SK-N-SH treated with all-trans-retinoic acid at 6 μM for 48 hours (cell line): Measurements from ENCODE around the gene GMCL2.
A peak's percentile ranks its signal among the peaks of the same experiment; 100 is the strongest.

Source experiments
- ATAC-seq: fragments of 200-7000 bp; cut with Tn5 transposase; 3 replicates; pipeline ENCODE4 v1.9.1; 2020; ENCODE audit warnings: mild to moderate bottlenecking, moderate library complexity
- ARNTL ChIP-seq: fragments of 450-650 bp; formaldehyde crosslinking; IDR thresholded peaks from 2 replicates; pipeline ENCODE4 v1.5.0; 2020; ENCODE audit warnings: low read depth, mild to moderate bottlenecking, moderate library complexity, borderline replicate concordance
- BACH2 ChIP-seq: fragments of 250-450 bp; sonication (Bioruptor Pico); IDR thresholded peaks from 2 replicates; pipeline ENCODE4 v1.9.0; 2021; ENCODE audit warnings: mild to moderate bottlenecking, borderline replicate concordance
- CSDC2 ChIP-seq: fragments of 250-450 bp; sonication (Bioruptor Pico); IDR thresholded peaks from 2 replicates; pipeline ENCODE4 v1.5.0; 2020; ENCODE audit warnings: mild to moderate bottlenecking, moderate library complexity
- ESRRG ChIP-seq: fragments of 250-450 bp; sonication (Bioruptor Pico); IDR thresholded peaks from 2 replicates; pipeline ENCODE4 v1.6.1; 2021; ENCODE audit warnings: mild to moderate bottlenecking
- GLIS3 ChIP-seq: fragments of 250-450 bp; sonication (Bioruptor Pico); IDR thresholded peaks from 2 replicates; pipeline ENCODE4 v1.5.0; 2020; ENCODE audit warnings: mild to moderate bottlenecking, moderate library complexity
- OSR1 ChIP-seq: fragments of 250-450 bp; sonication (Bioruptor Pico); IDR thresholded peaks from 2 replicates; pipeline ENCODE4 v1.8.0; 2022; ENCODE audit warnings: moderate library complexity, mild to moderate bottlenecking, inconsistent platforms
- PPARA ChIP-seq: fragments of 250-450 bp; sonication (Bioruptor Pico); IDR thresholded peaks from 2 replicates; pipeline ENCODE4 v1.5.0; 2020; ENCODE audit warnings: mild to moderate bottlenecking, borderline replicate concordance
- RARB ChIP-seq: fragments of 250-450 bp; sonication (Bioruptor Pico); IDR thresholded peaks from 2 replicates; pipeline ENCODE4 v1.8.0; 2021; ENCODE audit warnings: mild to moderate bottlenecking, moderate library complexity
- SNAI2 ChIP-seq: fragments of 250-450 bp; sonication (Bioruptor Pico); IDR thresholded peaks from 2 replicates; pipeline ENCODE4 v1.5.0; 2020; ENCODE audit warnings: mild to moderate bottlenecking, moderate library complexity
- TCF4 ChIP-seq: fragments of 250-450 bp; sonication (Bioruptor Pico); IDR thresholded peaks from 2 replicates; pipeline ENCODE4 v1.8.0; 2021; ENCODE audit warnings: mild to moderate bottlenecking, moderate library complexity, borderline replicate concordance
- TOX ChIP-seq: fragments of 250-450 bp; sonication (Bioruptor Pico); IDR thresholded peaks from 2 replicates; pipeline ENCODE4 v1.8.0; 2021; ENCODE audit warnings: mild to moderate bottlenecking, moderate library complexity, borderline replicate concordance
- ZC3H10 ChIP-seq: fragments of 250-450 bp; sonication (Bioruptor Pico); IDR thresholded peaks from 2 replicates; pipeline ENCODE4 v1.5.1; 2021; ENCODE audit warnings: mild to moderate bottlenecking, moderate library complexity
- ZFP3 ChIP-seq: fragments of 250-450 bp; sonication (Bioruptor Pico); IDR thresholded peaks from 2 replicates; pipeline ENCODE4 v1.5.0; 2020; ENCODE audit warnings: mild to moderate bottlenecking, moderate library complexity
- ZFP30 ChIP-seq: fragments of 450-650 bp; formaldehyde crosslinking; IDR thresholded peaks from 2 replicates; pipeline ENCODE4 v1.5.0; 2022; ENCODE audit warnings: mild to moderate bottlenecking, moderate library complexity
- ZNF565 ChIP-seq: fragments of 450-650 bp; formaldehyde crosslinking; conservative IDR thresholded peaks from 2 replicates; pipeline ENCODE4 v1.5.0; 2020; ENCODE audit warnings: low read depth, mild to moderate bottlenecking, moderate library complexity
- ZNF70 ChIP-seq: fragments of 450-650 bp; formaldehyde crosslinking; IDR thresholded peaks from 2 replicates; pipeline ENCODE4 v1.5.0; 2020; ENCODE audit warnings: mild to moderate bottlenecking, moderate library complexity
- ZNF8 ChIP-seq: fragments of 450-650 bp; formaldehyde crosslinking; IDR thresholded peaks from 2 replicates; pipeline ENCODE4 v1.5.0; 2020; ENCODE audit warnings: mild to moderate bottlenecking, moderate library complexity
- TF ChIP-seq, protein P1 (sequence below): fragments of 250-450 bp; sonication (Bioruptor Pico); IDR thresholded peaks from 2 replicates; pipeline ENCODE4 v1.5.1; 2021; ENCODE audit warnings: mild to moderate bottlenecking, moderate library complexity
- TF ChIP-seq, protein P2 (sequence below): fragments of 250-450 bp; sonication (Bioruptor Pico); IDR thresholded peaks from 2 replicates; pipeline ENCODE4 v1.5.1; 2020; ENCODE audit warnings: low read depth, mild to moderate bottlenecking, moderate library complexity
- TF ChIP-seq, protein P3 (sequence below): fragments of 250-450 bp; sonication (Bioruptor Pico); IDR thresholded peaks from 2 replicates; pipeline ENCODE4 v1.5.0; 2020; ENCODE audit warnings: mild to moderate bottlenecking, moderate library complexity
- TF ChIP-seq, protein P4 (sequence below): fragments of 250-450 bp; sonication (Bioruptor Pico); IDR thresholded peaks from 2 replicates; pipeline ENCODE4 v1.8.0; 2021; ENCODE audit warnings: low read depth, mild to moderate bottlenecking, moderate library complexity, borderline replicate concordance

GMCL2 gene

DNA sequence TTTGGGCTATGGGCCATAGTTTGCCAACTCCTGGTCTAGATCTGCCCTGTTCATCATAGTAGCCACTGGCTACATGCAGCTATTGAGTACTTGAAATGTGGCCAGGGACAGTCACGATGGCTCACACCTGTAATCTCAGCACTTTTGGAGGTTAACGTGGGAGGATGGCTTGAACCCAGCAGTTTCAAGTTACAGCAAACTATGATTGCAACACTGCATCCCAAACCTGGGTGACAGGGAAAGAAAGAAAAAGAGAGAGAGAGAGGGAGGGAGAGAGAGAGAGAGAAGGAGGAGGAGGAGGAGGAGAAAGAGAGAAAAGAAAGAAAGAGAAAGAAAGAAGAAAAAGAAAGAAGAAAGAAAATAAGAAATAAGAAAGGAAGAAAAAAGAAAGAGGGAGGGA lies 5.1 kb upstream of the GMCL2 start (continued):
- no peak for TF ChIP-seq TOX (CRISPR knock-in tag)
- TF ChIP-seq CSDC2 (CRISPR knock-in tag) = no peak
- TF ChIP-seq ESRRG (CRISPR knock-in tag) = no peak

DNA sequence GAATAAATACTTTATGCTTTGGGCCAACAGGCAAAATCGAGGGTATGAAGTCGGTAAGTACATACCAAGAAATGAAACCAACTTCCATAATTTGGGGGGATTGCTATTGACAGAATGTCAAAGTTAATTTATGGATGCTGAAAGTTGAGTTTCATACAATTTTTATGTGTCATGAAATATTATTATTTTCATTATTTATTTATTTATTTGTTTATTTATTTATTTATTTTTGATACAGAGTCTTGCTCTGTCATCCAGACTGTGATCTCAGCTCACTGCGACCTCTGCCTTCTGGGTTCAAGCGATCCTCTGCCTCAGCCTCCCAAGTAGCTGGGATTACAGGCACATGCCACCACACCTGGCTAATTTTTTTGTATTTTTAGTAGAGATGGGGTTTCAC lies 4.5 kb upstream of the GMCL2 start:
- TF ChIP-seq BACH2 (CRISPR knock-in tag) = no peak
- no peak for TF ChIP-seq PPARA
- TF ChIP-seq, protein P1, sequence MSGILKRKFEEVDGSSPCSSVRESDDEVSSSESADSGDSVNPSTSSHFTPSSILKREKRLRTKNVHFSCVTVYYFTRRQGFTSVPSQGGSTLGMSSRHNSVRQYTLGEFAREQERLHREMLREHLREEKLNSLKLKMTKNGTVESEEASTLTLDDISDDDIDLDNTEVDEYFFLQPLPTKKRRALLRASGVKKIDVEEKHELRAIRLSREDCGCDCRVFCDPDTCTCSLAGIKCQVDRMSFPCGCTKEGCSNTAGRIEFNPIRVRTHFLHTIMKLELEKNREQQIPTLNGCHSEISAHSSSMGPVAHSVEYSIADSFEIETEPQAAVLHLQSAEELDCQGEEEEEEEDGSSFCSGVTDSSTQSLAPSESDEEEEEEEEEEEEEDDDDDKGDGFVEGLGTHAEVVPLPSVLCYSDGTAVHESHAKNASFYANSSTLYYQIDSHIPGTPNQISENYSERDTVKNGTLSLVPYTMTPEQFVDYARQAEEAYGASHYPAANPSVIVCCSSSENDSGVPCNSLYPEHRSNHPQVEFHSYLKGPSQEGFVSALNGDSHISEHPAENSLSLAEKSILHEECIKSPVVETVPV = no peak
- TF ChIP-seq ZC3H10 (CRISPR knock-in tag) = no peak
- TF ChIP-seq TCF4 (CRISPR knock-in tag) = no peak
- TF ChIP-seq, protein P2, sequence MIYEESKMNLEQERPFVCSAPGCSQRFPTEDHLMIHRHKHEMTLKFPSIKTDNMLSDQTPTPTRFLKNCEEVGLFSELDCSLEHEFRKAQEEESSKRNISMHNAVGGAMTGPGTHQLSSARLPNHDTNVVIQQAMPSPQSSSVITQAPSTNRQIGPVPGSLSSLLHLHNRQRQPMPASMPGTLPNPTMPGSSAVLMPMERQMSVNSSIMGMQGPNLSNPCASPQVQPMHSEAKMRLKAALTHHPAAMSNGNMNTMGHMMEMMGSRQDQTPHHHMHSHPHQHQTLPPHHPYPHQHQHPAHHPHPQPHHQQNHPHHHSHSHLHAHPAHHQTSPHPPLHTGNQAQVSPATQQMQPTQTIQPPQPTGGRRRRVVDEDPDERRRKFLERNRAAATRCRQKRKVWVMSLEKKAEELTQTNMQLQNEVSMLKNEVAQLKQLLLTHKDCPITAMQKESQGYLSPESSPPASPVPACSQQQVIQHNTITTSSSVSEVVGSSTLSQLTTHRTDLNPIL (CRISPR knock-in tag) = no peak
- TF ChIP-seq RARB (CRISPR knock-in tag) = no peak
- no peak for TF ChIP-seq ARNTL (CRISPR knock-in tag)
- no peak for TF ChIP-seq GLIS3 (CRISPR knock-in tag)
- TF ChIP-seq, protein P3, sequence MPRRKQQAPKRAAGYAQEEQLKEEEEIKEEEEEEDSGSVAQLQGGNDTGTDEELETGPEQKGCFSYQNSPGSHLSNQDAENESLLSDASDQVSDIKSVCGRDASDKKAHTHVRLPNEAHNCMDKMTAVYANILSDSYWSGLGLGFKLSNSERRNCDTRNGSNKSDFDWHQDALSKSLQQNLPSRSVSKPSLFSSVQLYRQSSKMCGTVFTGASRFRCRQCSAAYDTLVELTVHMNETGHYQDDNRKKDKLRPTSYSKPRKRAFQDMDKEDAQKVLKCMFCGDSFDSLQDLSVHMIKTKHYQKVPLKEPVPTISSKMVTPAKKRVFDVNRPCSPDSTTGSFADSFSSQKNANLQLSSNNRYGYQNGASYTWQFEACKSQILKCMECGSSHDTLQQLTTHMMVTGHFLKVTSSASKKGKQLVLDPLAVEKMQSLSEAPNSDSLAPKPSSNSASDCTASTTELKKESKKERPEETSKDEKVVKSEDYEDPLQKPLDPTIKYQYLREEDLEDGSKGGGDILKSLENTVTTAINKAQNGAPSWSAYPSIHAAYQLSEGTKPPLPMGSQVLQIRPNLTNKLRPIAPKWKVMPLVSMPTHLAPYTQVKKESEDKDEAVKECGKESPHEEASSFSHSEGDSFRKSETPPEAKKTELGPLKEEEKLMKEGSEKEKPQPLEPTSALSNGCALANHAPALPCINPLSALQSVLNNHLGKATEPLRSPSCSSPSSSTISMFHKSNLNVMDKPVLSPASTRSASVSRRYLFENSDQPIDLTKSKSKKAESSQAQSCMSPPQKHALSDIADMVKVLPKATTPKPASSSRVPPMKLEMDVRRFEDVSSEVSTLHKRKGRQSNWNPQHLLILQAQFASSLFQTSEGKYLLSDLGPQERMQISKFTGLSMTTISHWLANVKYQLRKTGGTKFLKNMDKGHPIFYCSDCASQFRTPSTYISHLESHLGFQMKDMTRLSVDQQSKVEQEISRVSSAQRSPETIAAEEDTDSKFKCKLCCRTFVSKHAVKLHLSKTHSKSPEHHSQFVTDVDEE = no peak
- no peak for TF ChIP-seq ZFP3 (CRISPR knock-in tag)
- no peak for TF ChIP-seq ZNF565 (CRISPR knock-in tag)
- no peak for TF ChIP-seq SNAI2
- TF ChIP-seq ESRRG (CRISPR knock-in tag) = no peak
- TF ChIP-seq TOX (CRISPR knock-in tag) = no peak
- TF ChIP-seq, protein P4, sequence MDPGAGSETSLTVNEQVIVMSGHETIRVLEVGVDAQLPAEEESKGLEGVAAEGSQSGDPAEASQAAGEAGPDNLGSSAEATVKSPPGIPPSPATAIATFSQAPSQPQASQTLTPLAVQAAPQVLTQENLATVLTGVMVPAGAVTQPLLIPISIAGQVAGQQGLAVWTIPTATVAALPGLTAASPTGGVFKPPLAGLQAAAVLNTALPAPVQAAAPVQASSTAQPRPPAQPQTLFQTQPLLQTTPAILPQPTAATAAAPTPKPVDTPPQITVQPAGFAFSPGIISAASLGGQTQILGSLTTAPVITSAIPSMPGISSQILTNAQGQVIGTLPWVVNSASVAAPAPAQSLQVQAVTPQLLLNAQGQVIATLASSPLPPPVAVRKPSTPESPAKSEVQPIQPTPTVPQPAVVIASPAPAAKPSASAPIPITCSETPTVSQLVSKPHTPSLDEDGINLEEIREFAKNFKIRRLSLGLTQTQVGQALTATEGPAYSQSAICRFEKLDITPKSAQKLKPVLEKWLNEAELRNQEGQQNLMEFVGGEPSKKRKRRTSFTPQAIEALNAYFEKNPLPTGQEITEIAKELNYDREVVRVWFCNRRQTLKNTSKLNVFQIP (CRISPR knock-in tag) = no peak
- no peak for ATAC-seq

DNA sequence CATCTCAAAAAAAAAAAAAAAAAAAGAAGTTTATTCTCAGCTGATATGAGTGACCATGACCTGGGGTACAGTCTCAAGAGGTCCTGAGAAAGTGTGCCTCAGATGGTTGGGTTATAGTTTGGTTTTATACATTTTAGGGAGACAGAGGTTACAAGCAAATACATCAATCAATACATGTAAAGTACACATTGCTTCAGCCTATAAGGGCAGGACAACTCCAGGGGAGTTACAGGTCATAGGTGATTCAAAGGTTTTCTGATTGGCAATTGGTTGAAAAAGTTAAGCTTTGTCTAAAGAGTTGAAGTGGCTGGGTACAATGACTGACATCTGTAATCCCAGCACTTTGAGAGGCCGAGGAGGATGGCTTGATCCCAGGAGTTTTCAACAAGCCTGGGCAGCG lies 2.3 kb upstream of the GMCL2 start:
- no peak for ATAC-seq
- TF ChIP-seq ZFP30 (CRISPR knock-in tag) (no peak), GLIS3 (CRISPR knock-in tag) (no peak), PPARA (no peak), ZNF70 (CRISPR knock-in tag) (no peak), ESRRG (CRISPR knock-in tag) (no peak)

DNA sequence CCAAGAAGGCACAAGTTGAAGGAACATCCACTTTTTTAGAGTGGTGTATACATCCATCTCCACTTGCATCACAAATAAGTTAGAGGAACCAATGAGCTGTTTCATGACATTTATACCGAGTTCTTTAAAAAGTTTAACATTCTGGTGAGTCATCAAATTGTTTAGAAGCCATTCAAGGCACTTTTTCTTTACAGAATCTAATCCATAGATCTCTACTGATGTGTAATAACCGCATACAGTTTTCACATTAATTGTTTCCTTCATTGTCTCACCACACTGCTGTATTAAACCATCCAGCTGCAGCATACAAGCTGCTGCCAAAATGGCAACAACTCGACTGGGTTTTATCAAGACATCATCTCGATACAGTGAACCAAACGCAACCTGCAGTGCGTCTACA lies 744 bp downstream of the GMCL2 start:
- TF ChIP-seq ZNF70 (CRISPR knock-in tag) = no peak
- TF ChIP-seq, protein P2 (CRISPR knock-in tag) = no peak
- TF ChIP-seq ZFP3 (CRISPR knock-in tag) = no peak
- no peak for TF ChIP-seq ZNF565 (CRISPR knock-in tag)
- TF ChIP-seq, protein P1 = no peak
- TF ChIP-seq OSR1 (CRISPR knock-in tag) = no peak
- no peak for TF ChIP-seq ZNF8
- TF ChIP-seq, all 23 proteins: peak for 0
- peak; percentile 67 for ATAC-seq
